Activated naive CD4-positive, alpha-beta T cell treated with anti-CD3 and anti-CD28 coated beads, Interleukin-2, amount 50 U/mL, for 24 hours (primary cell): ENCODE data around the gene CNTRL.

ENCODE experiments used
- H3K27ac Mint-ChIP-seq: one replicate; pipeline ENCODE4 v1.8.0; 2021; ENCODE audit warnings: mild to moderate bottlenecking, mixed read lengths
- H3K27me3 Mint-ChIP-seq: one replicate; pipeline ENCODE4 v1.8.0; 2021; ENCODE audit warnings: mixed read lengths
- H3K36me3 Mint-ChIP-seq: one replicate; pipeline ENCODE4 v1.8.0; 2021; ENCODE audit warnings: mixed read lengths
- H3K4me1 Mint-ChIP-seq: one replicate; pipeline ENCODE4 v1.8.0; 2021; ENCODE audit warnings: mixed read lengths
- H3K4me3 Mint-ChIP-seq: one replicate; pipeline ENCODE4 v1.8.0; 2021; ENCODE audit warnings: mild to moderate bottlenecking, mixed read lengths
- H3K9me3 Mint-ChIP-seq: one replicate; pipeline ENCODE4 v1.8.0; 2021; ENCODE audit warnings: mixed read lengths

The CNTRL gene

GRCh38 chr9:121192959-121193640, 118.3 kb downstream of the CNTRL start:
- Mint-ChIP-seq H3K4me1 (peaks cover 95% of the 10 kb centered on the region), H3K4me3 (no peak overlapping the region)

GRCh38 chr9:121194730-121195129, 120.0 kb downstream of the CNTRL start:
- no peaks in the 10 kb centered on the region for H3K9me3 Mint-ChIP-seq
- no peaks in the 10 kb centered on the region for H3K27me3 Mint-ChIP-seq
- peaks cover 6% of the 10 kb centered on the region for H3K36me3 Mint-ChIP-seq
- H3K27ac Mint-ChIP-seq, result peak overlapping the region; percentile 84
- H3K4me1 Mint-ChIP-seq, result peaks cover 97% of the 10 kb centered on the region
- peak overlapping the region; percentile 87 for H3K4me3 Mint-ChIP-seq

More at GRCh38 chr9:121192959-121193640, 118.3 kb downstream of the CNTRL start:
- H3K27me3 Mint-ChIP-seq, result no peaks in the 10 kb centered on the region
- peaks cover 12% of the 10 kb centered on the region for H3K36me3 Mint-ChIP-seq
- H3K27ac Mint-ChIP-seq, result no peak overlapping the region
- H3K9me3 Mint-ChIP-seq, result no peaks in the 10 kb centered on the region

- no peak overlapping the region for H3K27ac Mint-ChIP-seq
- no peaks in the 10 kb centered on the region for H3K27me3 Mint-ChIP-seq
- no peaks in the 10 kb centered on the region for H3K9me3 Mint-ChIP-seq
- H3K4me1 Mint-ChIP-seq, result peaks cover 87% of the 10 kb centered on the region
- peak overlapping the region; percentile 54 for H3K4me3 Mint-ChIP-seq
- H3K36me3 Mint-ChIP-seq, result no peaks in the 10 kb centered on the region
These were observed 121.6 kb downstream of the CNTRL start for GRCh38 chr9:121196389-121196788.

GRCh38 chr9:121197132-121197531, 122.4 kb downstream of the CNTRL start:
- no peaks in the 10 kb centered on the region for H3K27me3 Mint-ChIP-seq
- H3K36me3 Mint-ChIP-seq, result no peaks in the 10 kb centered on the region
- H3K27ac Mint-ChIP-seq, result peak overlapping the region; percentile 30
- H3K4me3 Mint-ChIP-seq, result peak overlapping the region; percentile 87
- H3K4me1 Mint-ChIP-seq, result peaks cover 84% of the 10 kb centered on the region
- no peaks in the 10 kb centered on the region for H3K9me3 Mint-ChIP-seq

GRCh38 chr9:121198512-121199042, 123.8 kb downstream of the CNTRL start:
- Mint-ChIP-seq H3K27ac (no peak overlapping the region), H3K27me3 (no peaks in the 10 kb centered on the region), H3K4me1 (peaks cover 76% of the 10 kb centered on the region), H3K4me3 (peak overlapping the region; percentile 87), H3K9me3 (no peaks in the 10 kb centered on the region), H3K36me3 (no peaks in the 10 kb centered on the region)

- H3K9me3 Mint-ChIP-seq, result no peaks in the 10 kb centered on the region
- peak overlapping the region; percentile 87 for H3K4me3 Mint-ChIP-seq
- H3K4me1 Mint-ChIP-seq, result peaks cover 65% of the 10 kb centered on the region
- no peaks in the 10 kb centered on the region for H3K36me3 Mint-ChIP-seq
- no peaks in the 10 kb centered on the region for H3K27me3 Mint-ChIP-seq
- peak overlapping the region; percentile 69 for H3K27ac Mint-ChIP-seq
These were observed 125.2 kb downstream of the CNTRL start for GRCh38 chr9:121199921-121200320.

GRCh38 chr9:121200356-121200755, 125.6 kb downstream of the CNTRL start:
- H3K27me3 Mint-ChIP-seq, result no peaks in the 10 kb centered on the region
- peak overlapping the region; percentile 94 for H3K27ac Mint-ChIP-seq

GRCh38 chr9:121201045-121201737, 126.4 kb downstream of the CNTRL start:
- Mint-ChIP-seq H3K36me3 (no peaks in the 10 kb centered on the region), H3K4me3 (peak overlapping the region; percentile 91), H3K9me3 (no peaks in the 10 kb centered on the region), H3K4me1 (peaks cover 53% of the 10 kb centered on the region), H3K27ac (peak overlapping the region; percentile 96), H3K27me3 (no peaks in the 10 kb centered on the region)

More at GRCh38 chr9:121200356-121200755, 125.6 kb downstream of the CNTRL start:
- H3K9me3 Mint-ChIP-seq, result no peaks in the 10 kb centered on the region
- no peaks in the 10 kb centered on the region for H3K36me3 Mint-ChIP-seq
- peak overlapping the region; percentile 87 for H3K4me3 Mint-ChIP-seq
- H3K4me1 Mint-ChIP-seq, result peaks cover 61% of the 10 kb centered on the region

GRCh38 chr9:121201738-121202533, 127.2 kb downstream of the CNTRL start, which contains the start of gene RAB14:
Gene RAB14, minus strand, starts transcription at chr9:121201869. Its CDS starts 8,457 bp downstream, at chr9:121193412.
- Mint-ChIP-seq H3K27me3 (no peaks in the 10 kb centered on the region), H3K27ac (peak within 1 kb of the TSS; percentile 96), H3K36me3 (no peaks in the 10 kb centered on the region), H3K9me3 (no peaks in the 10 kb centered on the region), H3K4me1 (peaks cover 49% of the 10 kb centered on the region), H3K4me3 (peak within 1 kb of the TSS; percentile 91)

- Mint-ChIP-seq H3K9me3 (no peaks in the 10 kb centered on the region), H3K4me1 (peaks cover 42% of the 10 kb centered on the region), H3K36me3 (no peaks in the 10 kb centered on the region), H3K4me3 (no peak overlapping the region), H3K27ac (no peak overlapping the region), H3K27me3 (no peaks in the 10 kb centered on the region)
These were observed 129.4 kb downstream of the CNTRL start for GRCh38 chr9:121204121-121204520.

- no peaks in the 10 kb centered on the region for H3K36me3 Mint-ChIP-seq
- no peaks in the 10 kb centered on the region for H3K9me3 Mint-ChIP-seq
- H3K27ac Mint-ChIP-seq, result no peak overlapping the region
- H3K27me3 Mint-ChIP-seq, result no peaks in the 10 kb centered on the region
- H3K4me1 Mint-ChIP-seq, result peaks cover 37% of the 10 kb centered on the region
- no peak overlapping the region for H3K4me3 Mint-ChIP-seq
These were observed 129.9 kb downstream of the CNTRL start for GRCh38 chr9:121204611-121205010.

- peaks cover 32% of the 10 kb centered on the region for H3K4me1 Mint-ChIP-seq
- H3K36me3 Mint-ChIP-seq, result no peaks in the 10 kb centered on the region
- H3K9me3 Mint-ChIP-seq, result no peaks in the 10 kb centered on the region
- no peaks in the 10 kb centered on the region for H3K27me3 Mint-ChIP-seq
- H3K4me3 Mint-ChIP-seq, result no peak overlapping the region
- H3K27ac Mint-ChIP-seq, result no peak overlapping the region
These were observed 132.0 kb downstream of the CNTRL start for GRCh38 chr9:121206516-121207370.

- Mint-ChIP-seq H3K4me1 (peaks cover 25% of the 10 kb centered on the region), H3K36me3 (no peaks in the 10 kb centered on the region), H3K27me3 (no peaks in the 10 kb centered on the region), H3K4me3 (no peak overlapping the region), H3K9me3 (no peaks in the 10 kb centered on the region), H3K27ac (no peak overlapping the region)
These were observed 132.7 kb downstream of the CNTRL start for GRCh38 chr9:121207371-121207940.

GRCh38 chr9:121210536-121210935, 135.8 kb downstream of the CNTRL start:
- peaks cover 25% of the 10 kb centered on the region for H3K4me1 Mint-ChIP-seq
- no peaks in the 10 kb centered on the region for H3K36me3 Mint-ChIP-seq
- H3K9me3 Mint-ChIP-seq, result no peaks in the 10 kb centered on the region
- no peak overlapping the region for H3K27ac Mint-ChIP-seq
- no peaks in the 10 kb centered on the region for H3K27me3 Mint-ChIP-seq
- no peak overlapping the region for H3K4me3 Mint-ChIP-seq
